GM12801 (cell line): Measurements from ENCODE around the gene LCN12.

ENCODE experiments used
- TF ChIP-seq, protein P1 (sequence below): IDR thresholded peaks from one replicate; pipeline ENCODE4 v1.5.1; 2011; ENCODE audit warnings: control low read depth; ENCODE audit not compliant: insufficient read length; ENCODE audit errors: extremely low read depth

Gene LCN12

GRCh38 chr9:136921718-136922117, 30.4 kb upstream of the LCN12 start:
- TF ChIP-seq, protein P1, sequence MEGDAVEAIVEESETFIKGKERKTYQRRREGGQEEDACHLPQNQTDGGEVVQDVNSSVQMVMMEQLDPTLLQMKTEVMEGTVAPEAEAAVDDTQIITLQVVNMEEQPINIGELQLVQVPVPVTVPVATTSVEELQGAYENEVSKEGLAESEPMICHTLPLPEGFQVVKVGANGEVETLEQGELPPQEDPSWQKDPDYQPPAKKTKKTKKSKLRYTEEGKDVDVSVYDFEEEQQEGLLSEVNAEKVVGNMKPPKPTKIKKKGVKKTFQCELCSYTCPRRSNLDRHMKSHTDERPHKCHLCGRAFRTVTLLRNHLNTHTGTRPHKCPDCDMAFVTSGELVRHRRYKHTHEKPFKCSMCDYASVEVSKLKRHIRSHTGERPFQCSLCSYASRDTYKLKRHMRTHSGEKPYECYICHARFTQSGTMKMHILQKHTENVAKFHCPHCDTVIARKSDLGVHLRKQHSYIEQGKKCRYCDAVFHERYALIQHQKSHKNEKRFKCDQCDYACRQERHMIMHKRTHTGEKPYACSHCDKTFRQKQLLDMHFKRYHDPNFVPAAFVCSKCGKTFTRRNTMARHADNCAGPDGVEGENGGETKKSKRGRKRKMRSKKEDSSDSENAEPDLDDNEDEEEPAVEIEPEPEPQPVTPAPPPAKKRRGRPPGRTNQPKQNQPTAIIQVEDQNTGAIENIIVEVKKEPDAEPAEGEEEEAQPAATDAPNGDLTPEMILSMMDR: no peak

DNA sequence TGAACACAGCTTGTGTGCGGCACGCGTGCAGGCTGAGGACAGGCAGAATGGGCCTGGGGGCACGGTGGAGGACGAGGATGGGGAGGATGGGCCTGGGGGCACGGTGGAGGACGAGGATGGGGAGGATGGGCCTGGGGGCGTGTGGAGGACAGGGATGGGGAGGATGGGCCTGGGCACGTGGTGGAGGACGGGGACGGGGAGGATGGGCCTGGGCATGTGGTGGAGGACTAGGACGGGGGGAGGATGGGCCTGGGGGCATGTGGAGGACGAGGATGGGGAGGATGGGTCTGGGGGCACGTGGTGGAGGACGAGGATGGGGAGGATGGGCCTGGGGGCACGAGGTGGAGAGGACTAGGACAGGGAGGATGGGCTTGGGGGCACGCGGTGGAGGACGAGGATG, 29.5 kb upstream of the LCN12 start:
- TF ChIP-seq, protein P1: no peak

GRCh38 chr9:136923881-136924280, 28.2 kb upstream of the LCN12 start:
- TF ChIP-seq, protein P1: no peak

DNA sequence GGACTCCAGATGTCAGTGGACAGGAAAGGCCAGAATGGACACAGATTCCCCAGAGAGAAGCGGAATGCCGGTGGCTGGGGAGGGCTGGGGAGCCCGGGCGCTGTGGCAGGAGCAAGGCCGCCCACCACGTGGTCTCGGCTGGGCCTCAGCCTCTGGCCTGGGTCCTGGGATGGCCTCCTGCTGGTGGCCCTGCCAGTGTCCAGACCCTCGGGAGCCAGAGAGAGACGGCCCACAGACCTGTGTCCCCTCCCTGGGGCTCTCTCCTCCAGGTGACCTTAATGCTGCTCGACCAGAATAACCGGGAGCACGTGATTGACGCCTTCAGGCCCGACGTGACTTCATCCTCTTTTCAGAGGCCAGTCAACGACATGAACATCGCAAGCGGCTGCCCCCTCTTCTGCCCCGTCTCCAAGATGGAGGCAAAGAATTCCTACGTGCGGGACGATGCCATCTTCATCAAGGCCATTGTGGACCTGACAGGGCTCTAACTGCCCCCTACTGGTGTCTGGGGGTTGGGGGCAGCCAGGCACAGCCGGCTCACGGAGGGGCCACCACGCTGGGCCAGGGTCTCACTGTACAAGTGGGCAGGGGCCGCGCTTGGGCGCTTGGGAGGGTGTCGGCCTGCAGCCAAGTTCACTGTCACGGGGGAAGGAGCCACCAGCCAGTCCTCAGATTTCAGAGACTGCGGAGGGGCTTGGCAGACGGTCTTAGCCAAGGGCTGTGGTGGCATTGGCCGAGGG, 26.5 kb upstream of the LCN12 start:
- TF ChIP-seq, protein P1: no peak

DNA sequence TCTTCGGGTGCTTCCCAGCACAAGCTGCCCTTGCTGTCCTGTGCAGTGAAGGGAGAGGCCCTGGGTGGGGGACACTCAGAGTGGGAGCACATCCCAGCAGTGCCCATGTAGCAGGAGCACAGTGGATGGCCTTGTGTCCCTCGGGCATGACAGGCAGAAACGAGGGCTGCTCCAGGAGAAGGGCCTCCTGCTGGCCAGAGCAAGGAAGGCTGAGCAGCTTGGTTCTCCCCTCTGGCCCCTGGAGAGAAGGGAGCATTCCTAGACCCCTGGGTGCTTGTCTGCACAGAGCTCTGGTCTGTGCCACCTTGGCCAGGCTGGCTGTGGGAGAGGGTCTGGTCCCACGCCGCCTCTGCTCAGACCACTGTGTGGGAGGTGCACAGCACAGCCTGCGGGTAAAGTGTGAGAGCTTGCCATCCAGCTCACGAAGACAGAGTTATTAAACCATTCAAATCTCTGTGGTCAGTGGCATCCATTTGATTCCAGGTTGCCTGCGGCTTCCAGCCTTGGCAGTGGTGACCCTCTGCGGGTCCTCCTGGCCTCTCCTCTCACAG, 25.8 kb upstream of the LCN12 start:
- TF ChIP-seq, protein P1: no peak

DNA sequence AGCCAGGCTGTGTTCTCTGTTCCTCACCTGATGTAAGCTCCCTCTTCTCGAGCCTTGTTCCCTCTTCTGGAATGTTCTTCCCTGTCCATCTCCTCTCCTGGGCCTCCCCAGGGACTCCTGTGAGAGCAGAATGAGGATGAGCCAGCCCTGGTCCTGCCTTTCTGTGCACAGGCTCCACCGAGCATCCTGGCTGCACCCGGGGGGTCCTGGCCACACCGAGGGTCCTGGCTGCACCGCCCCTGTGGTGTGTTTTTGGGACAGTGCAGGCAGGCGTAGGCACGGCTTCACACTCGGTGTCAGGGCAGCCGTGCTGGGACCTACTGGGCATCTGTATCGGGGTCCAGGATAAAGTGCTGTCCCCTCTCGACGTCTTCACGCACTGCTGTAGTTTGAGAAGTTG, 25.3 kb upstream of the LCN12 start:
- TF ChIP-seq, protein P1: no peak

- TF ChIP-seq, protein P1: no peak
Measured at GRCh38 chr9:136927343-136928271, 24.5 kb upstream of the LCN12 start.
